B cell (primary cell): ENCODE measurements around the gene ADAM23. TPM values are rescaled to one million over a fixed set of nuclear protein-coding genes. Genes with fewer than 3 reads are reported as not detected.

Experiments
- ATAC-seq: fragments of 200-7000 bp; cut with Tn5 transposase; one replicate; pipeline ENCODE4 v1.10.0; 2021; ENCODE audit warnings: low read depth, mild to moderate bottlenecking, moderate number of reproducible peaks, moderate library complexity
- CTCF ChIA-PET: fragments of 350-600 bp; sonication (Branson Sonifier 250); formaldehyde crosslinking; loops from one replicate; lab custom pipeline; 2021; ENCODE audit warnings: antibody characterized with exemption, inconsistent platforms; lab: Charles Lee
- POLR2A ChIA-PET: fragments of 350-600 bp; sonication (Branson Sonifier 250); formaldehyde crosslinking; loops from one replicate; lab custom pipeline; 2021; ENCODE audit warnings: antibody characterized with exemption; lab: Charles Lee
- DNase-seq: peaks from one replicate; pipeline ENCODE4 v3.0.0; 2013
- H2AFZ ChIP-seq: 2 replicates; pipeline ENCODE4 v1.6.1; 2012; ENCODE audit warnings: mild to moderate bottlenecking, low read depth, low read length; ENCODE audit not compliant: insufficient read depth, poor library complexity, severe bottlenecking
- H3K27ac ChIP-seq, 2 donors: 1 replicate in 1 of 2; 2 replicates in 1 of 2; pipeline ENCODE4 v1.5.1; 2012 to 2013; ENCODE audit warnings: low read length in 2 of 2, mild to moderate bottlenecking in 2 of 2, moderate library complexity in 1 of 2
- H3K27me3 ChIP-seq, 4 experiments: fragments of 200-600 bp in 1 of 4; sonication (generic) in 1 of 4; replicated peaks in 1 of 4; 1 replicate in 2 of 4; 2 replicates in 2 of 4; pipeline versions ENCODE4 v1.6.1 to v1.7.0; 2013 to 2016; ENCODE audit warnings: low read length in 3 of 4, mild to moderate bottlenecking in 2 of 4, mixed read lengths in 1 of 4, moderate library complexity in 1 of 4; ENCODE audit not compliant: insufficient read depth in 4 of 4, control insufficient read depth in 3 of 4; ENCODE audit errors: control extremely low read depth in 1 of 4
- H3K36me3 ChIP-seq, 2 experiments: replicated peaks in 1 of 2; 1 replicate in 1 of 2; 2 replicates in 1 of 2; pipeline versions ENCODE4 v1.6.1 to v1.7.1; 2013; ENCODE audit warnings: low read length in 1 of 2; ENCODE audit not compliant: insufficient read depth in 2 of 2, control insufficient read depth in 1 of 2; ENCODE audit errors: control extremely low read depth in 1 of 2, extremely low read depth in 1 of 2
- H3K4me1 ChIP-seq, 2 donors: fragments of 200-600 bp in 1 of 2; sonication (generic) in 1 of 2; 1 replicate in 1 of 2; 2 replicates in 1 of 2; pipeline versions ENCODE4 v1.5.1 to v1.6.1; 2013 to 2017; ENCODE audit warnings: low read length in 2 of 2; ENCODE audit not compliant: control insufficient read depth in 2 of 2, insufficient read depth in 2 of 2
- H3K4me2 ChIP-seq: replicated peaks from 2 replicates; pipeline ENCODE3; 2012; ENCODE audit warnings: mild to moderate bottlenecking, low read depth, low read length; ENCODE audit not compliant: poor library complexity, severe bottlenecking
- H3K4me3 ChIP-seq, 5 experiments: fragments of 200-600 bp in 1 of 5; sonication (generic) in 1 of 5; 1 replicate in 3 of 5; 2 replicates in 2 of 5; pipeline versions ENCODE4 v1.5.1 to v1.7.0; 2011 to 2016; ENCODE audit warnings: low read length in 4 of 5, mild to moderate bottlenecking in 4 of 5, low read depth in 2 of 5, control low read depth in 1 of 5, moderate library complexity in 1 of 5; ENCODE audit not compliant: insufficient read depth in 1 of 5; ENCODE audit errors: control extremely low read depth in 1 of 5, extremely low read depth in 1 of 5
- H3K79me2 ChIP-seq: fragments of 200-600 bp; sonication (generic); one replicate; pipeline ENCODE4 v1.6.0; 2016; ENCODE audit warnings: low read length; ENCODE audit not compliant: control insufficient read depth, insufficient read depth
- H3K9ac ChIP-seq: fragments of 200-600 bp; sonication (generic); 2 replicates; pipeline ENCODE4 v1.6.1; 2017; ENCODE audit warnings: mild to moderate bottlenecking, low read length, moderate library complexity
- H3K9me3 ChIP-seq, 3 donors: one replicate each; pipeline versions ENCODE4 v1.6.1 to v1.7.1; 2013; ENCODE audit warnings: low read length in 2 of 3; ENCODE audit not compliant: control insufficient read depth in 2 of 3, insufficient read depth in 1 of 3; ENCODE audit errors: control extremely low read depth in 1 of 3
- H4K20me1 ChIP-seq: 2 replicates; pipeline ENCODE4 v1.6.0; 2012; ENCODE audit warnings: mild to moderate bottlenecking, low read length; ENCODE audit not compliant: insufficient read depth, control insufficient read depth, poor library complexity, severe bottlenecking
- H3K27ac Mint-ChIP-seq: one replicate; pipeline ENCODE4 v1.8.0; 2021; ENCODE audit warnings: mixed read lengths
- H3K27me3 Mint-ChIP-seq: one replicate; pipeline ENCODE4 v1.8.0; 2021; ENCODE audit warnings: mixed read lengths
- H3K4me1 Mint-ChIP-seq: one replicate; pipeline ENCODE4 v1.8.0; 2021; ENCODE audit warnings: mixed read lengths
- H3K4me3 Mint-ChIP-seq: one replicate; pipeline ENCODE4 v1.8.0; 2021; ENCODE audit warnings: mixed read lengths
- H3K9me3 Mint-ChIP-seq: one replicate; pipeline ENCODE4 v1.8.0; 2022; ENCODE audit warnings: mixed read lengths; ENCODE audit not compliant: insufficient read depth
- EZH2 ChIP-seq: IDR thresholded peaks from 2 replicates; pipeline ENCODE4 v1.6.1; 2012; ENCODE audit warnings: borderline replicate concordance, low read depth, mild to moderate bottlenecking, moderate library complexity, low read length; ENCODE audit not compliant: insufficient read depth, poor library complexity, severe bottlenecking
- WGBS: methylation state at CpG from one replicate; pipeline ENCODE4 v1.1.5; 2013; ENCODE audit warnings: missing lambda C conversion rate; ENCODE audit not compliant: insufficient coverage; 5-methylcytosine and 5-hydroxymethylcytosine counted together
- intact Hi-C: fragments of 100-400 bp; cut with micrococcal nuclease; formaldehyde crosslinking; loops from one replicate; pipeline ENCODE4 v1.10.0; 2022
- polyA plus RNA-seq: library from polyadenylated mRNA; depleted of rRNA; stranded (reverse); fragments of >200 nt; gene quantifications from 2 replicates; pipeline ENCODE4 v1.2.3, GENCODE V29; 2012
- total RNA-seq, 2 donors: library from RNA; stranded (reverse); fragments of 120-200 nt in 1 of 2; gene quantifications; 1 replicate in 1 of 2; 2 replicates in 1 of 2; pipeline versions ENCODE4 v1.2.3 to v1.2.4, GENCODE V29; 2013 to 2022
- TF ChIP-seq, protein P1 (sequence below): fragments of 200-600 bp; IDR thresholded peaks from one replicate; pipeline ENCODE4 v1.8.0; 2022; ENCODE audit warnings: antibody characterized with exemption, mild to moderate bottlenecking

The ADAM23 gene
- total and polyA plus RNA-seq, 2 donors (not counting 1 experiment from before 2014, with no cell fraction given) = 0.78 to 1.7 TPM

DNA sequence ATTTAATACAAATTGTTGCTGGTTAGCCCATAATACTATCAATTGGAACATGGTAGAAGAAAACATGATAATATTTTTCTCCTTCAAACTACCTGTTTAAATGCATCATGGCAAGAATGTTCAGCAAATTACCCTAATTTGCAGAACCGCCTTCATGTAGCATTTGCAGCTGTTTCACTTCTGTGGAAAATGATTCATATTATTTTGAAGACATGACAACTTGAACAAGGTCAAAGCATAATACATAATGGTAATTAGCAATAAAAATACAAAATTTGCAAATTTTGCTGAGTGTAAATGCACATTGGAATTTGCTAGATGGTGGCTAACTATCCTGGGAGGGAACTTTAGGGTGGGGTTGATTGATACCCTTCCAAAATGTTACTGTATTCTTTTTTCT lies 30.8 kb downstream of the ADAM23 start:
- no peak for TF ChIP-seq EZH2
- TF ChIP-seq, protein P1, sequence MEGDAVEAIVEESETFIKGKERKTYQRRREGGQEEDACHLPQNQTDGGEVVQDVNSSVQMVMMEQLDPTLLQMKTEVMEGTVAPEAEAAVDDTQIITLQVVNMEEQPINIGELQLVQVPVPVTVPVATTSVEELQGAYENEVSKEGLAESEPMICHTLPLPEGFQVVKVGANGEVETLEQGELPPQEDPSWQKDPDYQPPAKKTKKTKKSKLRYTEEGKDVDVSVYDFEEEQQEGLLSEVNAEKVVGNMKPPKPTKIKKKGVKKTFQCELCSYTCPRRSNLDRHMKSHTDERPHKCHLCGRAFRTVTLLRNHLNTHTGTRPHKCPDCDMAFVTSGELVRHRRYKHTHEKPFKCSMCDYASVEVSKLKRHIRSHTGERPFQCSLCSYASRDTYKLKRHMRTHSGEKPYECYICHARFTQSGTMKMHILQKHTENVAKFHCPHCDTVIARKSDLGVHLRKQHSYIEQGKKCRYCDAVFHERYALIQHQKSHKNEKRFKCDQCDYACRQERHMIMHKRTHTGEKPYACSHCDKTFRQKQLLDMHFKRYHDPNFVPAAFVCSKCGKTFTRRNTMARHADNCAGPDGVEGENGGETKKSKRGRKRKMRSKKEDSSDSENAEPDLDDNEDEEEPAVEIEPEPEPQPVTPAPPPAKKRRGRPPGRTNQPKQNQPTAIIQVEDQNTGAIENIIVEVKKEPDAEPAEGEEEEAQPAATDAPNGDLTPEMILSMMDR = no peak
- Histone ChIP-seq H3K9me3 (no peaks in the 10 kb centered on the region), H4K20me1 (no peaks in the 10 kb centered on the region), H3K4me2 (no peak overlapping the region), H3K9ac (no peak overlapping the region), H3K27ac (no peak overlapping the region), H3K4me3 (no peak overlapping the region), H3K4me1 (no peaks in the 10 kb centered on the region), H2AFZ (no peak overlapping the region), H3K36me3 (no peaks in the 10 kb centered on the region), H3K79me2 (no peaks in the 10 kb centered on the region), H3K27me3 (no peaks in the 10 kb centered on the region)
- intact Hi-C loops = no loop called here
- WGBS = no CpG with 5 or more reads among the region's 1 CpG
- H3K4me3 Mint-ChIP-seq = no peak overlapping the region
- peaks cover 2% of the 10 kb centered on the region for H3K4me1 Mint-ChIP-seq
- ChIA-PET CTCF (no interaction called here), POLR2A (no interaction called here)
- no peaks in the 10 kb centered on the region for H3K27me3 Mint-ChIP-seq
- H3K9me3 Mint-ChIP-seq = peaks cover 3% of the 10 kb centered on the region
- DNase-seq (no peak), ATAC-seq (no peak)
- no peak overlapping the region for H3K27ac Mint-ChIP-seq

DNA sequence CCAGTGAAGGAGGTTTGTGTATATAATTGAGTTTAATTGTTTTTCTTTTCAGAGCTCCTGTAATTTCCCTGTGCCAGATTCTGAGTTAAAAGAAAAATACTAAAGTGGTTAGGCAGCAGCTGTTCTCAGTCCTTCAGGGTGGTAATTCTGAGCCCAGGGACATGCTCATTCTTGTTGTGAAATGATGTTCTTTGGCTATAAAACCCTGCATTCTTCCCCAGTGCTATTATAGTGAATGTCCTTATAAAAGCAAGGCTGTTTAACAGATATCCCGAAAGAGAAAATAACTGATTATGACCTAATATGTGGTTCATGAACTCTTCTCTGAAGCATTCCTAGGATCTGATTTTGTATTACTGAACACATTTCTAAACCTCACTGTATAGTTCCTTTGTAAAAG lies 34.0 kb downstream of the ADAM23 start:
- Mint-ChIP-seq H3K4me3 (no peak overlapping the region), H3K9me3 (no peaks in the 10 kb centered on the region), H3K27me3 (peaks cover 5% of the 10 kb centered on the region), H3K4me1 (no peaks in the 10 kb centered on the region), H3K27ac (no peak overlapping the region)
- H3K4me3 ChIP-seq = no peak overlapping the region
- no peaks in the 10 kb centered on the region for H3K36me3 ChIP-seq
- ChIA-PET CTCF (no interaction called here), POLR2A (no interaction called here)
- no peak overlapping the region for H3K27ac ChIP-seq
- intact Hi-C loops = no loop called here
- TF ChIP-seq, protein P1 = no peak
- no peak for TF ChIP-seq EZH2
- no peak for DNase-seq
- H2AFZ ChIP-seq = no peak overlapping the region
- no peaks in the 10 kb centered on the region for H3K9me3 ChIP-seq
- H3K9ac ChIP-seq = no peak overlapping the region
- no peak overlapping the region for H3K4me2 ChIP-seq
- WGBS = no CpG with 5 or more reads among the region's 1 CpG
- H3K79me2 ChIP-seq = no peaks in the 10 kb centered on the region
- no peaks in the 10 kb centered on the region for H4K20me1 ChIP-seq
- H3K27me3 ChIP-seq = no peaks in the 10 kb centered on the region
- H3K4me1 ChIP-seq = no peaks in the 10 kb centered on the region
- no peak for ATAC-seq
